ENCODE data around the gene MBD3.

MBD3 gene

GRCh38 chr19:1618157-1619093 is 25.8 kb upstream of the MBD3 start:
- DNase-seq, result no peak

- DNase-seq, result no peak
Observed at GRCh38 chr19:1616875-1617274, 24.2 kb upstream of the MBD3 start.

GRCh38 chr19:1616396-1616795 is 23.7 kb upstream of the MBD3 start:
- no peak for DNase-seq

- no peak for DNase-seq
Observed at GRCh38 chr19:1615156-1615765, 22.6 kb upstream of the MBD3 start.

GRCh38 chr19:1613808-1614570 is 21.3 kb upstream of the MBD3 start:
- no peak for DNase-seq

- DNase-seq, result no peak
Observed at GRCh38 chr19:1613146-1613545, 20.5 kb upstream of the MBD3 start.

GRCh38 chr19:1612114-1613086 is 19.7 kb upstream of the MBD3 start:
- DNase-seq, result no peak

GRCh38 chr19:1611353-1611752 is 18.7 kb upstream of the MBD3 start:
- no peak for DNase-seq

- no peak for DNase-seq
Observed at GRCh38 chr19:1610579-1610978, 17.9 kb upstream of the MBD3 start.

GRCh38 chr19:1609680-1610474 is 17.2 kb upstream of the MBD3 start:
- no peak for DNase-seq

- peak; percentile 25 for DNase-seq
Observed at GRCh38 chr19:1609103-1609396, 16.4 kb upstream of the MBD3 start.

GRCh38 chr19:1608359-1609102 is 15.9 kb upstream of the MBD3 start:
- DNase-seq, result peak; percentile 36

- no peak for DNase-seq
Observed at GRCh38 chr19:1606138-1606651, 13.5 kb upstream of the MBD3 start.

- peak; percentile 92 for DNase-seq
Observed at GRCh38 chr19:1605236-1606137, 12.8 kb upstream of the MBD3 start, which contains the start of gene UQCR11. Gene UQCR11, minus strand, starts transcription at chr19:1605462. Its CDS starts 53 bp downstream, at chr19:1605409.

GRCh38 chr19:1602091-1602707 is 9.5 kb upstream of the MBD3 start:
- no peak for DNase-seq

- no peak for DNase-seq
Observed at GRCh38 chr19:1601613-1602064, 9.0 kb upstream of the MBD3 start.

GRCh38 chr19:1599460-1599846 is 6.8 kb upstream of the MBD3 start:
- no peak for DNase-seq

GRCh38 chr19:1598777-1599459 is 6.3 kb upstream of the MBD3 start:
- DNase-seq, result no peak

GRCh38 chr19:1593501-1593772 is 772 bp upstream of the MBD3 start:
- DNase-seq, result no peak
